GM12872 (cell line): ENCODE measurements around the gene SUSD6.

Experiments
- CTCF ChIP-seq: IDR thresholded peaks from 3 replicates; pipeline ENCODE4 v1.5.1; 2011; ENCODE audit warnings: low read depth, mild to moderate bottlenecking, low read length, moderate library complexity; ENCODE audit not compliant: insufficient read depth

The SUSD6 gene

GRCh38 chr14:69647213-69647612, 35.8 kb downstream of the SUSD6 start:
- TF ChIP-seq CTCF = no peak

GRCh38 chr14:69648480-69649451, 37.4 kb downstream of the SUSD6 start:
- TF ChIP-seq CTCF = no peak

- no peak for TF ChIP-seq CTCF
Measured at GRCh38 chr14:69650948-69651369, 39.6 kb downstream of the SUSD6 start.

- no peak for TF ChIP-seq CTCF
Measured at GRCh38 chr14:69651664-69652063, 40.3 kb downstream of the SUSD6 start.

- TF ChIP-seq CTCF = peak; percentile 20; the same call in 1 of the 3 replicates
Measured at GRCh38 chr14:69652942-69653684, 41.7 kb downstream of the SUSD6 start.

GRCh38 chr14:69654116-69654515, 42.7 kb downstream of the SUSD6 start:
- TF ChIP-seq CTCF = no peak

GRCh38 chr14:69657950-69658355, 46.6 kb downstream of the SUSD6 start:
- TF ChIP-seq CTCF = no peak
